GM10266 (cell line): ENCODE results near the gene CBX5.
"Not testable (repeated sequence)": the region's sequence is repeated elsewhere in the genome, so short reads cannot be mapped to it uniquely, and the experiment has no call there.

Experiments
- DNase-seq: peaks from one replicate; pipeline ENCODE4 v3.0.0; 2012; ENCODE audit errors: extremely low spot score
- TF ChIP-seq, protein P1 (sequence below): IDR thresholded peaks from 2 replicates; pipeline ENCODE4 v1.5.1; 2012; ENCODE audit warnings: mild to moderate bottlenecking, low read depth; ENCODE audit not compliant: control insufficient read depth, insufficient read depth; ENCODE audit errors: missing control alignments

CBX5 gene

DNA sequence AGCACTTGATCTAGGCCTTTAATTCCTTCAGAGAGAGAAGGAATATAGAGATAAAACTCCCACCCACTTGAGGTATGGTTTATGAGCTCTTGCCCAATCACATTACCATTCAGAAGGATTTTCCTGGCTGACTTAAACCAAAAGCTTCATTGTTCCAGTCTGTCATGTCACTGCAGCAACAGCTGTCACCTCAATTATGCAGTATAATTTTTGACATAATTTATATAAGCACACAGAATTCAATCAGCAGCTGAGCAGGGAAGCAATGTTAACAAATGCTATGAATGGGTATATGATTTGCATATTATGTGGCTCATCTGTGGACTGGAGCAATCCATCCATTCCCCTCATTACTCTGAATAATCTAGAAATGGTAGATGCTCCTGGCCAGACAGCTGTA lies 40.3 kb downstream of the CBX5 start:
- TF ChIP-seq, protein P1, sequence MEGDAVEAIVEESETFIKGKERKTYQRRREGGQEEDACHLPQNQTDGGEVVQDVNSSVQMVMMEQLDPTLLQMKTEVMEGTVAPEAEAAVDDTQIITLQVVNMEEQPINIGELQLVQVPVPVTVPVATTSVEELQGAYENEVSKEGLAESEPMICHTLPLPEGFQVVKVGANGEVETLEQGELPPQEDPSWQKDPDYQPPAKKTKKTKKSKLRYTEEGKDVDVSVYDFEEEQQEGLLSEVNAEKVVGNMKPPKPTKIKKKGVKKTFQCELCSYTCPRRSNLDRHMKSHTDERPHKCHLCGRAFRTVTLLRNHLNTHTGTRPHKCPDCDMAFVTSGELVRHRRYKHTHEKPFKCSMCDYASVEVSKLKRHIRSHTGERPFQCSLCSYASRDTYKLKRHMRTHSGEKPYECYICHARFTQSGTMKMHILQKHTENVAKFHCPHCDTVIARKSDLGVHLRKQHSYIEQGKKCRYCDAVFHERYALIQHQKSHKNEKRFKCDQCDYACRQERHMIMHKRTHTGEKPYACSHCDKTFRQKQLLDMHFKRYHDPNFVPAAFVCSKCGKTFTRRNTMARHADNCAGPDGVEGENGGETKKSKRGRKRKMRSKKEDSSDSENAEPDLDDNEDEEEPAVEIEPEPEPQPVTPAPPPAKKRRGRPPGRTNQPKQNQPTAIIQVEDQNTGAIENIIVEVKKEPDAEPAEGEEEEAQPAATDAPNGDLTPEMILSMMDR = no peak
- DNase-seq = no peak

DNA sequence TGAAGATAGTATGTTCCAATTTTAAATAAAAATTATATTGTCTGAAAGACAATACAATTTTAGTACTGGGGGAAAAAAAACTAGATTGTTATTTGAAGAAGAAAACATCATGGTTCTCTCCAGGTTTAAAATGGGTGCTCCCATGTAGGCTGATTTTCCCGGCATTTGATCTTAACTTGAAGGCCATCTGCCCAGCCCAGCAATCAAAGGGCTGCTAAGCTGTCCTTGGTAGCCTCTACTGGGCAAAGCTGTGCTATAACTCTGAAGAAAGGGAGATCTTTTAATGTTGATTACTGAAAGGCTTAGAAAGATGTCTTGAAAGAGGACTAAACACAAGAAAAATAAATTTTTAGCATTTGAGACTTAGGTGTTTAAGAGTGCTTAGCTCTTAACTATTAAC lies 41.4 kb downstream of the CBX5 start:
- DNase-seq = no peak
- TF ChIP-seq, protein P1 = no peak

DNA sequence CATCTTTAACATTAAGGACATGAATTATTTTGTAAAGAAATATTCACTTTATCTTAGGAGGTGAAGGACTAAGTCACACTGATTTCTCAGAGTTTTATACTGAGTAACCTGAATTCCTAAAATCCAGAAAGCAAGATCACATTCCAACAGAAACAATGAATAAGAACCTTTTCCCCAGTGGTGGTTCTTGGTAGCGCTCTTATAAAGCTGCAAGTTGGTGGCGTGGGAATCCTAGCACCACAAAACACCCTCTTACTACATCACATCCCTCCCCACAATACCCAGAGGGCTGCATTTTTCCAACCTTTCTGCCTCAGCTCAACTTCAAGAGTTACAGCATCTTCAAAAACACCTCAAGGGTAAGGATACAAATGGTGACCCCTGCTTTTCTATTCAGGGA lies 47.1 kb downstream of the CBX5 start:
- DNase-seq = no peak
- TF ChIP-seq, protein P1 = no peak

DNA sequence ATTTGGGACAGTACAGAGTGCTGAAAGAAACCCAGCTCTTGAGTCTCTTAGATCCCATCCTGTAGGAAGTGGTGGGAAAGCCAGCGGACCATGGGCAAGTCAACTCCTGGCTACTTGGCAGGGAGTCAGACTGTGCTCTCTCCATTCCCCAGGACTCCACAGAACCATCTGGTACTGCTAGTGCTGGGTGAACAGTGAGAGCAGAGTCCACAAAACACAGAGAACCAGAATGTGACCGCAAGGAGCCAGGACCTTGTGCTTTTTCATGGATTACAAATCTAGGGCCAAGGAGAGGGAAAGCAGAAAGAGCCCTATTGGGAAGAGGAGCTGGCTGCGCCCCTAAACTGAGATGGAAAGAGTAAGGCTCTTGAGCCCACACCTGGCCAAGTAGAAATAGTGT lies 48.7 kb downstream of the CBX5 start:
- DNase-seq = not testable (repeated sequence)

DNA sequence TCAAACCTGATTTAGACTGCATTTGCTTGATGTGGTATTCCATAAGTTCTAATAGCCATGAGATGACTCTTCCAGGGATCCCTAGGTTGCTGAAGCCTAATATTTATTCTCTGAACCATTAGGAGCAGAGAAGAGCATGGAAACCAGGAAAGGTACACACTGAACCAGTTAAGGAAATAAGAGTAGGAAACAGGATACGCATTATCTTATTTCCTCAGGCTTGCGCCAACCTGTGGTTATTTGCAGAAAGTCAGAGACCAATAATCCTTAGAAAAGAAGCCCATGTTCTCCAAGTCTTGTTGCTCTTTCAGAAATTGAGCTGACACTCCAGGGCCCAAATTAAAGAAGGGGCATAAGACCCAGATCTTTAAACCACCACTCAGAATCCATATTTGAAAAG lies 49.4 kb downstream of the CBX5 start:
- TF ChIP-seq, protein P1 = no peak
- no peak for DNase-seq

DNA sequence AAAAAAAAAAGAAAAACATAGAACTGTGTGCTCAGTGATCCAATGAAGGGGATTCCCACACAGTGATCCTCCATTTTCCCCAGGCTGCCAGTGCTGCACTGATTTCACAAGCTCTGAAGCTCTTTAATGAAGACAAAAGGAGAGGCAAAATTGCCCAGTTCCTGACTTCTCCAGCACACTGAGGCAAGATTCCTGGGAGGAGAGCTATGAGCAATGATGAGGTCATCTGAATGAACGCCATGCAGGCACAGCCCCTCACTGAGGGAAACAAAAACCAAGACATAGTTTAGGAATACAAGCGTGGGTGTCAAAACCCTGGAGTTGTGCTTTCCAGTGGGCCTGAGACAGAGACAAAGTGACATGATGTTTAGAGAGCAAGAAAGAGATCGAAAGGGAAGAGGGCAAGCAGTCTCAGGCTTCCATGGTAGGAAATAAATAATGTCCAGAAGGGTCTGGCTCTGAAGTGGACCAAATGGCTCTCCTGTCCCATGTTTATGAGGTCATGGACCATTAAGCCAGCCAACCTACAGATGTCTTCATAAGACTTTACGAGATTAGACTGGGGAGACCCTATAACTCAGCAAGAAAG lies 50.2 kb downstream of the CBX5 start:
- TF ChIP-seq, protein P1 = no peak
- DNase-seq = no peak

DNA sequence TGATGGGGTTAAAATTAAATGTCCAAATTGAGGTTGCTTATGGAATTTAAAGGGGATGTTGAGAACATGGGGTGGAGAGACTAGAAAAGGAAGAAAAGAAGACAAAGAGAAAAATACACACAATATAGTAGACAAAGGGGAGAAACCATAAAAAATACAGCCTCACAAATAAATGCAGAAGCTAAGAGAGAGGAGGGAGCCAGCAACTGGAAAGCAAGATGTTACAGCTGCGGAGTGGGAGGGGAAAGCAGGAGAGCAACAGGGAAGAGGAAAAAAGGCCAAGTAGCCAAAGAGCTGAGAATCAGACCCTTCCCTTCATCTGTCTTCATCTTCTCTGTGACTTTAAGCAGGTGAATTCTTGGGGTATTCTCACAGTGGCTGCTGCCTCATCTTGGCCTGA lies 51.5 kb downstream of the CBX5 start:
- TF ChIP-seq, protein P1 = no peak
- no peak for DNase-seq

DNA sequence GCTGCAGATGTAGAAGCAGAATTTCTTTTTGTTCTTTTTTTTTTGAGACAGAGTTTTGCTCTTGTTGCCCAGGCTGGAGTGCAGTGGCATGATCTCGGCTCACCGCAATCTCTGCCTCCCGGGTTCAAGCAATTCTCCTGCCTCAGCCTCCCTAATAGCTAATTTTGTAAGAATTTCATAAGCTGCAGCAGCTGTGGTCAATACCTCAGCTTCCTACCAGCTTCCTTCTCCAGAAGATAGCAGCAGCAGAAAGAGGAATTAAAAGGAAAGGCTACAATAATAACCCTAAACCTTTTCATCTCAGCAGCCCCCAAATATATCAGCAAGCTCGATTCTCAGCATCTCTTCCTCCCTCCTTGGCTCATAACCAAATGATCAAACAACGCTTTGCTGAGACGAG lies 52.0 kb downstream of the CBX5 start:
- DNase-seq = not testable (repeated sequence)
